A549 (cell line): Measurements from ENCODE around the gene P3H1.

Experiments
- CHD2 ChIP-seq: fragments of 150-350 bp; IDR thresholded peaks from 2 replicates; pipeline ENCODE4 v1.6.1; 2014; ENCODE audit warnings: low read length; ENCODE audit not compliant: partially characterized antibody
- CTCF ChIP-seq: fragments of >200 bp; sonication (Bioruptor Twin); formaldehyde crosslinking; IDR thresholded peaks from 3 replicates; pipeline ENCODE4 v1.5.1; 2016
- PHF8 ChIP-seq: fragments of 200-600 bp; sonication (generic); IDR thresholded peaks from 2 replicates; pipeline ENCODE4 v1.6.1; 2016; ENCODE audit warnings: low read depth, mild to moderate bottlenecking, antibody characterized with exemption, moderate library complexity, borderline replicate concordance
- POLR2A ChIP-seq: IDR thresholded peaks from 2 replicates; pipeline ENCODE4 v1.6.1; 2012; ENCODE audit warnings: mild to moderate bottlenecking, low read length
- RAD21 ChIP-seq, 2 experiments: fragments of >200 bp in 1 of 2; sonication (Bioruptor Twin) in 1 of 2; formaldehyde crosslinking in 1 of 2; IDR thresholded peaks in 1 of 2; conservative IDR thresholded peaks in 1 of 2; 2 replicates in 1 of 2; 3 replicates in 1 of 2; pipeline ENCODE4 v1.6.1; 2012 to 2018; ENCODE audit warnings: inconsistent platforms in 1 of 2
- REST ChIP-seq: fragments of 200-600 bp; sonication (generic); IDR thresholded peaks from 2 replicates; pipeline ENCODE4 v1.6.1; 2016; ENCODE audit warnings: antibody characterized with exemption, mild to moderate bottlenecking, moderate library complexity
- TP53 ChIP-seq: fragments of 250-450 bp; sonication (Bioruptor Pico); IDR thresholded peaks from 2 replicates; pipeline ENCODE4 v1.5.0; 2021; ENCODE audit warnings: mild to moderate bottlenecking, moderate library complexity
- TF ChIP-seq, protein P1 (sequence below): IDR thresholded peaks from 2 replicates; pipeline ENCODE4 v1.6.1; 2012

GRCh38 chr1:42774928-42775526 is 8.2 kb upstream of the P3H1 start:
- TF ChIP-seq CTCF, result no peak
- TF ChIP-seq RAD21 (conservative IDR thresholded peaks at IDR 0.05 in 1 of 2, IDR thresholded peaks at IDR 0.05 in 1 of 2), result no peak
- no peak for TF ChIP-seq CHD2
- TF ChIP-seq PHF8, result no peak
- TF ChIP-seq TP53 (CRISPR knock-in tag), result no peak
- TF ChIP-seq REST, result no peak
- TF ChIP-seq, protein P1, sequence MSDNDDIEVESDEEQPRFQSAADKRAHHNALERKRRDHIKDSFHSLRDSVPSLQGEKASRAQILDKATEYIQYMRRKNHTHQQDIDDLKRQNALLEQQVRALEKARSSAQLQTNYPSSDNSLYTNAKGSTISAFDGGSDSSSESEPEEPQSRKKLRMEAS, result no peak
- TF ChIP-seq POLR2A, result no peak
